ENCODE data around the gene SCN3A. TPM values are rescaled to one million over a fixed set of nuclear protein-coding genes. Genes with fewer than 3 reads are reported as not detected.

Gene SCN3A
- total RNA-seq, 1 experiment from 2014 or later = 0.09 TPM

DNA sequence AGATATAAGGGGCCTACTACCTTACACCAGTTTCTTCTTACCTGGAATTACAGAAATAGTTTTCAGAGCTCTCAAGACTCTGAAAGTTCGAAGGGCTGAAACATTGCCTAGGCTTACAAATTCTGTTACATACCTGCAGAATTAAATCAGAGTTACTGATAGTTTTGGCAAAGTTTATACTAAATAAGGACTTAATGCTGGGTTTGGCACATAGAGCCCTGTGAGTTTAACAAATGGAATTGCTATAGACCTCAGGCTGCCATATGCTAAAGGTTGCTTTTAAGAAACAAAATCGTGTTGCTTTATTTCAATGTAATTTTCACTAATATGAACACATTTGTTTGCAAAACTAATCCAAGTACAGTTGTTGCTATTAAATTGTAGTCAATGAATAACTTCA is 40.1 kb downstream of the SCN3A start:
- no peak overlapping the region for H3K4me3 Mint-ChIP-seq (ENCODE audit: low read depth, unreplicated experiment)
- peaks cover 12% of the 10 kb centered on the region for H3K4me1 Mint-ChIP-seq (ENCODE audit: low read depth, unreplicated experiment)
- H3K36me3 Mint-ChIP-seq (ENCODE audit: insufficient read depth, unreplicated experiment) = no peaks in the 10 kb centered on the region
- BruUV-seq (replicated peaks) = no TSS peak
- CTCF ChIA-PET = no interaction called here
- no peak for TF ChIP-seq CTCF (IDR thresholded peaks at IDR 0.05; ENCODE audit: unreplicated experiment)
- DNase-seq = no peak
- no peaks in the 10 kb centered on the region for H3K27me3 Mint-ChIP-seq (ENCODE audit: unreplicated experiment)
- no peak overlapping the region for H3K27ac Mint-ChIP-seq (ENCODE audit: unreplicated experiment)
- intact Hi-C loops (cut with micrococcal nuclease; ENCODE audit: unreplicated experiment) = no loop called here
- H3K9me3 Mint-ChIP-seq (ENCODE audit: low read depth, unreplicated experiment) = no peaks in the 10 kb centered on the region

DNA sequence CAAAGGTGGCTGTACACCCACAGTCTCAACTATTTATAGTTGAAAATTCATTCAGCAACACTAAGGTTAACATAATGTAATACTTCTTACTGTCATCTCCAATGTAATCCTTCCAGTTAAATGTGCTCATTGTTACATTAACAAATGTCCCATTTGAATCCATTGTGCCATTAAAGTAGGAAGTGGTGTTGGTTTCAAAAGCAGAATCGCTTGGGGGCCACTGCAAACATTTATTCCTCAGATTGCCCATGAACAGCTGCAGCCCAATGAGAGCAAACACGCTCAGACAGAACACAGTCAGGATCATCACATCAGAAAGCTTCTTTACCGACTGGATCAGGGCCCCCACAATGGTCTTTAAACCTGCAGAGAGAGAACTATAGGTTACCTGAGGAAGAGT is 41.4 kb downstream of the SCN3A start:
- TF ChIP-seq CTCF (IDR thresholded peaks at IDR 0.05; ENCODE audit: unreplicated experiment) = no peak
- no peak overlapping the region for H3K27ac Mint-ChIP-seq (ENCODE audit: unreplicated experiment)
- no peaks in the 10 kb centered on the region for H3K9me3 Mint-ChIP-seq (ENCODE audit: low read depth, unreplicated experiment)
- H3K4me3 Mint-ChIP-seq (ENCODE audit: low read depth, unreplicated experiment) = no peak overlapping the region
- no peaks in the 10 kb centered on the region for H3K36me3 Mint-ChIP-seq (ENCODE audit: insufficient read depth, unreplicated experiment)
- no TSS peak for BruUV-seq (replicated peaks)
- DNase-seq = no peak
- intact Hi-C loops (cut with micrococcal nuclease; ENCODE audit: unreplicated experiment) = no loop called here
- CTCF ChIA-PET = no interaction called here
- peaks cover 12% of the 10 kb centered on the region for H3K4me1 Mint-ChIP-seq (ENCODE audit: low read depth, unreplicated experiment)
- H3K27me3 Mint-ChIP-seq (ENCODE audit: unreplicated experiment) = no peaks in the 10 kb centered on the region

- CTCF ChIA-PET = interaction anchor here (0.6 to 0.7 kb wide), 2 partner anchors 203 to 394 kb away, joined by 3 to 5 read pairs; no protein-coding TSS in a partner anchor
- no peak for TF ChIP-seq CTCF (IDR thresholded peaks at IDR 0.05; ENCODE audit: unreplicated experiment)
- H3K9me3 Mint-ChIP-seq (ENCODE audit: low read depth, unreplicated experiment) = no peaks in the 10 kb centered on the region
- peaks cover 12% of the 10 kb centered on the region for H3K4me1 Mint-ChIP-seq (ENCODE audit: low read depth, unreplicated experiment)
- H3K4me3 Mint-ChIP-seq (ENCODE audit: low read depth, unreplicated experiment) = no peak overlapping the region
- intact Hi-C loops (cut with micrococcal nuclease; ENCODE audit: unreplicated experiment) = no loop called here
- H3K36me3 Mint-ChIP-seq (ENCODE audit: insufficient read depth, unreplicated experiment) = no peaks in the 10 kb centered on the region
- no TSS peak for BruUV-seq (replicated peaks)
- no peak for DNase-seq
- no peaks in the 10 kb centered on the region for H3K27me3 Mint-ChIP-seq (ENCODE audit: unreplicated experiment)
- no peak overlapping the region for H3K27ac Mint-ChIP-seq (ENCODE audit: unreplicated experiment)
Measured at GRCh38 chr2:165161510-165161909, 42.3 kb downstream of the SCN3A start.

GRCh38 chr2:165157160-165157559 is 46.7 kb downstream of the SCN3A start:
- no peak for TF ChIP-seq CTCF (IDR thresholded peaks at IDR 0.05; ENCODE audit: unreplicated experiment)
- no TSS peak for BruUV-seq (replicated peaks)
- CTCF ChIA-PET = no interaction called here
- H3K27ac Mint-ChIP-seq (ENCODE audit: unreplicated experiment) = no peak overlapping the region
- intact Hi-C loops (cut with micrococcal nuclease; ENCODE audit: unreplicated experiment) = no loop called here
- DNase-seq = no peak
- H3K4me1 Mint-ChIP-seq (ENCODE audit: low read depth, unreplicated experiment) = peaks cover 12% of the 10 kb centered on the region
- H3K4me3 Mint-ChIP-seq (ENCODE audit: low read depth, unreplicated experiment) = no peak overlapping the region
- H3K27me3 Mint-ChIP-seq (ENCODE audit: unreplicated experiment) = no peaks in the 10 kb centered on the region
- no peaks in the 10 kb centered on the region for H3K36me3 Mint-ChIP-seq (ENCODE audit: insufficient read depth, unreplicated experiment)
- H3K9me3 Mint-ChIP-seq (ENCODE audit: low read depth, unreplicated experiment) = no peaks in the 10 kb centered on the region
